HG03442 (cell line): ENCODE data around the gene BCLAF1.
"Not testable (repeated sequence)": the region's sequence is repeated elsewhere in the genome, so short reads cannot be mapped to it uniquely, and the experiment has no call there.

Source experiments
- ATAC-seq: cut with Tn5 transposase; IDR thresholded peaks from one replicate; pipeline ENCODE4 v1.9.1; 2021; ENCODE audit warnings: mild to moderate bottlenecking, moderate library complexity; ENCODE audit not compliant: unreplicated experiment

Gene BCLAF1

GRCh38 chr6:136309171-136309570 lies 19.5 kb upstream of the BCLAF1 start:
- ATAC-seq = no peak

GRCh38 chr6:136308469-136308868 lies 18.8 kb upstream of the BCLAF1 start:
- ATAC-seq = not testable (repeated sequence)

GRCh38 chr6:136307351-136307750 lies 17.7 kb upstream of the BCLAF1 start:
- ATAC-seq = no peak

GRCh38 chr6:136306466-136306865 lies 16.8 kb upstream of the BCLAF1 start:
- ATAC-seq = no peak

- ATAC-seq = no peak
Observed at GRCh38 chr6:136304410-136304809, 14.8 kb upstream of the BCLAF1 start.

- no peak for ATAC-seq
Observed at GRCh38 chr6:136303516-136303915, 13.9 kb upstream of the BCLAF1 start.

- ATAC-seq = no peak
Observed at GRCh38 chr6:136294621-136295020, 5.0 kb upstream of the BCLAF1 start.

- no peak for ATAC-seq
Observed at GRCh38 chr6:136290410-136291010, 864 bp upstream of the BCLAF1 start.

- ATAC-seq = peak; percentile 39
Observed at GRCh38 chr6:136289327-136289578, 393 bp downstream of the BCLAF1 start.

- ATAC-seq = peak; percentile 34
Observed at GRCh38 chr6:136288566-136289326, 900 bp downstream of the BCLAF1 start.

GRCh38 chr6:136284909-136285308 lies 4.7 kb downstream of the BCLAF1 start:
- ATAC-seq = no peak

- ATAC-seq = no peak
Observed at GRCh38 chr6:136282906-136283305, 6.7 kb downstream of the BCLAF1 start.

- no peak for ATAC-seq
Observed at GRCh38 chr6:136280032-136280609, 9.5 kb downstream of the BCLAF1 start.

GRCh38 chr6:136274062-136274461 lies 15.6 kb downstream of the BCLAF1 start:
- ATAC-seq = no peak

- ATAC-seq = no peak
Observed at GRCh38 chr6:136265101-136265500, 24.5 kb downstream of the BCLAF1 start.

GRCh38 chr6:136262940-136263339 lies 26.7 kb downstream of the BCLAF1 start:
- ATAC-seq = no peak

- ATAC-seq = no peak
Observed at GRCh38 chr6:136254851-136255466, 34.7 kb downstream of the BCLAF1 start.

GRCh38 chr6:136253734-136254133 lies 35.9 kb downstream of the BCLAF1 start:
- ATAC-seq = no peak

- no peak for ATAC-seq
Observed at GRCh38 chr6:136252441-136252840, 37.2 kb downstream of the BCLAF1 start.

GRCh38 chr6:136251394-136251793 lies 38.3 kb downstream of the BCLAF1 start:
- ATAC-seq = no peak

- no peak for ATAC-seq
Observed at GRCh38 chr6:136250686-136251008, 39.0 kb downstream of the BCLAF1 start.
